ENCODE data around the gene ATP6V1G1. TPM values are rescaled to one million over a fixed set of nuclear protein-coding genes. Genes with fewer than 3 reads are reported as not detected.
A peak's percentile ranks its signal among the peaks of the same experiment; 100 is the strongest.

ATP6V1G1 gene
- total and polyA plus RNA-seq, 2 donors (not counting 1 experiment from before 2014, with no cell fraction given): 86.8 to 150 TPM

DNA sequence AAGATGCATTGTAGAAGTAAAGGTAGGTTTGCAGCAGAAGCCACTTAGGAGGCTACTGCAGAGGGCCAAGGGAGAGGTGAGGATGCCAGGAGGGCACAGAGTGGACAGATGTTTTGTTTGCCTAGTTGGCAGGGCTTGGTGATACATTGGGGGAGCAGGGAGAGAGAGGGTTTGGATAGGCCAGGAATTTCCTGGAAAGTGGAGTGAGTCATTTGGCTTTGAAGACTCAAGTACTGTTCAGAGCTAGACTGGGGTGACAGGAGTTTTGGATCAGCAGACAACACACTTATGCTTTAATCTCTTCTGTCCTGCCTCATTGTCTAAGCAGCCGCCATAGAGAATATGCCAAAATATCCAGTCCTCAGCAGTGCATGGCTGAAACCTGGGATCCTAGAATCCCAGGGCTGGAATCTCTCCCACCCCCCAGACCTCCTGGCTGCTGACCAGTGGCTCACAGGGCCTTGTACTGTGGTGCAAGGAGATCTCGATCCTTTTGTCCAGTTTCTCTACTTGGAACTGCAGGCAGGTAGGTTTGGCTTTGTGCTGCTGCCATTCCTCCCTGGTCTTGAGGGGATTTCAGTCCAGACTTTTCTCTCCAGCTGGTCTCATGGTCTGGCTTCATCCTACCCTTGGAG is 34.5 kb downstream of the ATP6V1G1 start:
- ATAC-seq (ENCODE audit: low read depth) (no peak), DNase-seq (no peak)
- H3K9me3 Mint-ChIP-seq (ENCODE audit: insufficient read depth): no peaks in the 10 kb centered on the region
- intact Hi-C loops (cut with micrococcal nuclease): no loop called here
- CTCF ChIA-PET: interaction anchor here (1.0 to 8.8 kb wide), 4 partner anchors 29 to 40 kb away, joined by 3 to 76 read pairs (median 4); partner anchors contain the start of gene ATP6V1G1
- Histone ChIP-seq H3K36me3 (replicated peaks in 1 of 2; ENCODE audit: control extremely low read depth in 1 of 2, control insufficient read depth in 1 of 2, extremely low read depth in 1 of 2, insufficient read depth in 2 of 2, low read length in 1 of 2) (peaks cover 0 to 58% of the 10 kb centered on the region in 2 experiments), H3K79me2 (ENCODE audit: control insufficient read depth, insufficient read depth, low read length) (peaks cover 77% of the 10 kb centered on the region), H3K4me2 (replicated peaks; ENCODE audit: low read depth, low read length, poor library complexity, severe bottlenecking) (no peak overlapping the region), H3K4me3 (ENCODE audit: control extremely low read depth in 1 of 5, extremely low read depth in 1 of 5, insufficient read depth in 1 of 5, low read depth in 2 of 5, low read length in 4 of 5) (no peak overlapping the region), H3K27ac (ENCODE audit: low read length in 2 of 2) (no peak overlapping the region), H4K20me1 (ENCODE audit: control insufficient read depth, insufficient read depth, low read length, poor library complexity, severe bottlenecking) (peaks cover 7% of the 10 kb centered on the region), H3K9me3 (ENCODE audit: control extremely low read depth in 1 of 3, control insufficient read depth in 2 of 3, insufficient read depth in 1 of 3, low read length in 2 of 3) (peaks cover 0 to 4% (median 0%) of the 10 kb centered on the region in 3 donors), H2AFZ (ENCODE audit: insufficient read depth, low read depth, low read length, poor library complexity, severe bottlenecking) (no peak overlapping the region), H3K9ac (ENCODE audit: low read length) (no peak overlapping the region), H3K27me3 (replicated peaks in 1 of 4; ENCODE audit: control extremely low read depth in 1 of 4, control insufficient read depth in 3 of 4, insufficient read depth in 4 of 4, low read length in 3 of 4) (no peaks in the 10 kb centered on the region), H3K4me1 (ENCODE audit: control insufficient read depth in 2 of 2, insufficient read depth in 2 of 2, low read length in 2 of 2) (peaks cover 31 to 44% of the 10 kb centered on the region in 2 donors)
- no peaks in the 10 kb centered on the region for H3K27me3 Mint-ChIP-seq
- 100% methylated on average over 2 of the region's 2 CpGs for WGBS (ENCODE audit: insufficient coverage)
- TF ChIP-seq, protein P1, sequence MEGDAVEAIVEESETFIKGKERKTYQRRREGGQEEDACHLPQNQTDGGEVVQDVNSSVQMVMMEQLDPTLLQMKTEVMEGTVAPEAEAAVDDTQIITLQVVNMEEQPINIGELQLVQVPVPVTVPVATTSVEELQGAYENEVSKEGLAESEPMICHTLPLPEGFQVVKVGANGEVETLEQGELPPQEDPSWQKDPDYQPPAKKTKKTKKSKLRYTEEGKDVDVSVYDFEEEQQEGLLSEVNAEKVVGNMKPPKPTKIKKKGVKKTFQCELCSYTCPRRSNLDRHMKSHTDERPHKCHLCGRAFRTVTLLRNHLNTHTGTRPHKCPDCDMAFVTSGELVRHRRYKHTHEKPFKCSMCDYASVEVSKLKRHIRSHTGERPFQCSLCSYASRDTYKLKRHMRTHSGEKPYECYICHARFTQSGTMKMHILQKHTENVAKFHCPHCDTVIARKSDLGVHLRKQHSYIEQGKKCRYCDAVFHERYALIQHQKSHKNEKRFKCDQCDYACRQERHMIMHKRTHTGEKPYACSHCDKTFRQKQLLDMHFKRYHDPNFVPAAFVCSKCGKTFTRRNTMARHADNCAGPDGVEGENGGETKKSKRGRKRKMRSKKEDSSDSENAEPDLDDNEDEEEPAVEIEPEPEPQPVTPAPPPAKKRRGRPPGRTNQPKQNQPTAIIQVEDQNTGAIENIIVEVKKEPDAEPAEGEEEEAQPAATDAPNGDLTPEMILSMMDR (IDR thresholded peaks at IDR 0.05): no peak
- TF ChIP-seq EZH2 (IDR thresholded peaks at IDR 0.05; ENCODE audit: borderline replicate concordance, insufficient read depth, low read depth, low read length, poor library complexity, severe bottlenecking): no peak
- H3K4me1 Mint-ChIP-seq: peaks cover 34% of the 10 kb centered on the region
- POLR2A ChIA-PET: interaction anchor here (0.6 kb wide), 1 partner anchor 10 kb away, joined by 4 read pairs; no protein-coding TSS in a partner anchor
- no peak overlapping the region for H3K4me3 Mint-ChIP-seq
- peak overlapping the region; percentile 78 for H3K27ac Mint-ChIP-seq

DNA sequence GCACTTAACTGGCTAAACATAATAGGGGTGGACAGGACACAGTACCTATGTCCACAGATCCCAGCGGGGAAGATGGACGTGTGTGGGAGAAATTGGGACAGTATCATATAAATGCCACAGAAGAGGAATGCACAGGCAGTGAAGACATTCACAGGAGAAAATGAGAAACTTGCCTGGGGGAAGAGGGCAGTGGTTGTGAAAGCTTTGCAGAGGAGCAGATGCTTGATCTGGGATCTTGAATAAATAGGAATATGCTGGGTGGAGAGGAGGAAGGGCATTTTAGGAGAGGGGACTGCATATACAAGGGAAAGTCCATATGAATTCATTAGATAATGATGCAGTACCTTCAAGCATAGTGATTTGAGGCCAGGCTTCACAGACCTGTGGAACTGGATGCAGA is 37.1 kb downstream of the ATP6V1G1 start:
- TF ChIP-seq EZH2 (IDR thresholded peaks at IDR 0.05; ENCODE audit: borderline replicate concordance, insufficient read depth, low read depth, low read length, poor library complexity, severe bottlenecking): no peak
- TF ChIP-seq, protein P1 (IDR thresholded peaks at IDR 0.05): no peak
- ATAC-seq (ENCODE audit: low read depth) (no peak), DNase-seq (no peak)
- WGBS (ENCODE audit: insufficient coverage): 96% methylated on average over 2 of the region's 2 CpGs
- no peak overlapping the region for H3K4me3 ChIP-seq (ENCODE audit: control extremely low read depth in 1 of 5, extremely low read depth in 1 of 5, insufficient read depth in 1 of 5, low read depth in 2 of 5, low read length in 4 of 5)
- peaks cover 11 to 79% of the 10 kb centered on the region in 2 experiments for H3K36me3 ChIP-seq (replicated peaks in 1 of 2; ENCODE audit: control extremely low read depth in 1 of 2, control insufficient read depth in 1 of 2, extremely low read depth in 1 of 2, insufficient read depth in 2 of 2, low read length in 1 of 2)
- POLR2A ChIA-PET: no interaction called here
- Mint-ChIP-seq H3K4me3 (no peak overlapping the region), H3K27ac (peak overlapping the region; percentile 28), H3K9me3 (ENCODE audit: insufficient read depth) (no peaks in the 10 kb centered on the region), H3K4me1 (peaks cover 14% of the 10 kb centered on the region), H3K27me3 (no peaks in the 10 kb centered on the region)
- H3K27ac ChIP-seq (ENCODE audit: low read length in 2 of 2): no peak overlapping the region
- no peaks in the 10 kb centered on the region for H3K27me3 ChIP-seq (replicated peaks in 1 of 4; ENCODE audit: control extremely low read depth in 1 of 4, control insufficient read depth in 3 of 4, insufficient read depth in 4 of 4, low read length in 3 of 4)
- CTCF ChIA-PET: interaction anchor here (0.9 to 1.6 kb wide), 3 partner anchors 29 to 285 kb away, joined by 3 to 4 read pairs (median 3); no protein-coding TSS in a partner anchor
- H4K20me1 ChIP-seq (ENCODE audit: control insufficient read depth, insufficient read depth, low read length, poor library complexity, severe bottlenecking): peaks cover 7% of the 10 kb centered on the region
- no peak overlapping the region for H3K4me2 ChIP-seq (replicated peaks; ENCODE audit: low read depth, low read length, poor library complexity, severe bottlenecking)
- peaks cover 5 to 18% of the 10 kb centered on the region in 2 donors for H3K4me1 ChIP-seq (ENCODE audit: control insufficient read depth in 2 of 2, insufficient read depth in 2 of 2, low read length in 2 of 2)
- peaks cover 0 to 4% (median 0%) of the 10 kb centered on the region in 3 donors for H3K9me3 ChIP-seq (ENCODE audit: control extremely low read depth in 1 of 3, control insufficient read depth in 2 of 3, insufficient read depth in 1 of 3, low read length in 2 of 3)
- H2AFZ ChIP-seq (ENCODE audit: insufficient read depth, low read depth, low read length, poor library complexity, severe bottlenecking): no peak overlapping the region
- intact Hi-C loops (cut with micrococcal nuclease): no loop called here
- H3K79me2 ChIP-seq (ENCODE audit: control insufficient read depth, insufficient read depth, low read length): peaks cover 67% of the 10 kb centered on the region
- no peak overlapping the region for H3K9ac ChIP-seq (ENCODE audit: low read length)

Data from B cell (primary cell).